HepG2 (cell line): Measurements from ENCODE around the gene SLC6A6. TPM values are rescaled to one million over a fixed set of nuclear protein-coding genes. Genes with fewer than 3 reads are reported as not detected.

Source experiments
- ATAC-seq: fragments of 200-7000 bp; cut with Tn5 transposase; 3 replicates; pipeline ENCODE4 v1.9.1; 2020; ENCODE audit warnings: mild to moderate bottlenecking, moderate library complexity
- BruUV-seq: library from RNA; stranded (reverse); fragments of 400-500 nt; replicated peaks from 2 replicates; lab custom pipeline; 2021; lab: Mats Ljungman, UMichigan
- CTCF ChIA-PET: fragments of 300-600 bp; formaldehyde crosslinking; extraction: SDS; loops from one replicate; lab custom pipeline; 2021; ENCODE audit warnings: low total read pairs, inconsistent platforms, low intra/inter-chr PET ratio; lab: Yijun Ruan, JAX
- POLR2A ChIA-PET: fragments of 350-600 bp; sonication (Branson Sonifier 250); formaldehyde crosslinking; loops from one replicate; lab custom pipeline; 2020; ENCODE audit warnings: antibody characterized with exemption, inconsistent platforms; lab: Yijun Ruan, JAX
- DNase-seq: peaks from one replicate; pipeline ENCODE4 v3.0.0-alpha.2; 2015; ENCODE audit warnings: low spot score
- FAIRE-seq: peaks from 3 replicates; lab custom pipeline; 2011; peaks lifted over from hg19 to GRCh38; lab: Jason Lieb, UNC
- H2AFZ ChIP-seq: one replicate; pipeline ENCODE4 v1.6.1; 2011; ENCODE audit warnings: low read length, inconsistent platforms
- H3K27ac ChIP-seq: fragments of 300-600 bp; 3 replicates; pipeline ENCODE4 v1.8.0; 2011; ENCODE audit warnings: mixed run types, mild to moderate bottlenecking, mixed read lengths, low read length, inconsistent platforms; ENCODE audit not compliant: insufficient read depth; ENCODE audit errors: extremely low read length
- H3K27me3 ChIP-seq, 2 experiments: fragments of 200-600 bp in 1 of 2; 2 replicates in 1 of 2; 3 replicates in 1 of 2; pipeline versions ENCODE4 v1.6.0 to v1.8.0; 2011; ENCODE audit warnings: low read length in 2 of 2, mild to moderate bottlenecking in 2 of 2, moderate library complexity in 2 of 2, inconsistent platforms in 1 of 2; ENCODE audit not compliant: insufficient read depth in 2 of 2, control insufficient read depth in 1 of 2
- H3K36me3 ChIP-seq, 2 experiments: fragments of 200-600 bp in 1 of 2; replicated peaks in 1 of 2; 2 replicates in 1 of 2; 3 replicates in 1 of 2; pipeline versions ENCODE4 v1.5.1 to v1.8.0; 2011; ENCODE audit warnings: low read length in 2 of 2, inconsistent platforms in 1 of 2; ENCODE audit not compliant: insufficient read depth in 2 of 2, control insufficient read depth in 1 of 2
- H3K4me1 ChIP-seq: 2 replicates; pipeline ENCODE4 v1.5.1; 2012; ENCODE audit warnings: low read length, inconsistent platforms; ENCODE audit not compliant: insufficient read depth
- H3K4me2 ChIP-seq: 2 replicates; pipeline ENCODE4 v1.6.0; 2011; ENCODE audit warnings: low read depth, low read length, inconsistent platforms
- H3K4me3 ChIP-seq, 3 experiments: fragments of 200-600 bp in 1 of 3; sonication (generic), shearing (Covaris generic) in 1 of 3; replicated peaks in 1 of 3; 2 replicates each; pipeline ENCODE4 v1.5.1; 2011 to 2016; ENCODE audit warnings: low read length in 3 of 3, inconsistent platforms in 2 of 3, low read depth in 2 of 3, mild to moderate bottlenecking in 2 of 3, control low read depth in 1 of 3, mixed read lengths in 1 of 3; ENCODE audit not compliant: insufficient read depth in 1 of 3
- H3K79me2 ChIP-seq: one replicate; pipeline ENCODE4 v1.6.1; 2011; ENCODE audit warnings: low read length, inconsistent platforms; ENCODE audit not compliant: insufficient read depth
- H3K9ac ChIP-seq: 2 replicates; pipeline ENCODE4 v1.6.0; 2011; ENCODE audit warnings: mild to moderate bottlenecking, low read depth, low read length, inconsistent platforms; ENCODE audit not compliant: insufficient read depth
- H3K9me3 ChIP-seq: 2 replicates; pipeline ENCODE4 v1.5.1; 2012; ENCODE audit warnings: mild to moderate bottlenecking, low read length
- H4K20me1 ChIP-seq: 2 replicates; pipeline ENCODE4 v1.6.0; 2011; ENCODE audit warnings: inconsistent platforms, mild to moderate bottlenecking, low read length, moderate library complexity; ENCODE audit not compliant: insufficient read depth
- CCDC6 ChIP-seq: sonication (generic); formaldehyde crosslinking; IDR thresholded peaks from 2 replicates; pipeline ENCODE4 v1.8.1; 2022; ENCODE audit warnings: mild to moderate bottlenecking, missing genetic modification reagents, moderate library complexity
- CREB1 ChIP-seq, 2 experiments: fragments of 450-650 bp in 1 of 2; IDR thresholded peaks; 2 replicates each; pipeline ENCODE4 v1.6.1; 2016 to 2017; ENCODE audit warnings: control low read depth in 1 of 2, mild to moderate bottlenecking in 1 of 2, missing compliant biosample characterization in 1 of 2, missing genetic modification characterization in 1 of 2
- SAFB2 ChIP-seq: sonication (generic); formaldehyde crosslinking; IDR thresholded peaks from 2 replicates; pipeline ENCODE4 v1.5.1; 2020; ENCODE audit warnings: missing genetic modification reagents, low read depth, mild to moderate bottlenecking, borderline replicate concordance
- SALL1 ChIP-seq: sonication (generic); formaldehyde crosslinking; IDR thresholded peaks from 2 replicates; pipeline ENCODE4 v1.8.0; 2022; ENCODE audit warnings: mild to moderate bottlenecking, missing genetic modification reagents
- SIN3B ChIP-seq: fragments of 150-350 bp; IDR thresholded peaks from 2 replicates; pipeline ENCODE4 v1.6.1; 2014; ENCODE audit warnings: low read length
- WGBS: methylation state at CpG from one replicate; pipeline ENCODE4 v1.1.6; 2017; ENCODE audit warnings: low lambda C conversion rate; 5-methylcytosine and 5-hydroxymethylcytosine counted together
- in situ Hi-C: cut with HindIII; loops from 2 replicates; pipeline ENCODE4 v1.10.0; 2017; ENCODE audit warnings: low pct_unique_long_range_greater_than_20kb; ENCODE audit not compliant: extremely low pct_ligation_motif_present
- intact Hi-C: fragments of 100-400 bp; cut with micrococcal nuclease; formaldehyde crosslinking; loops from one replicate; pipeline ENCODE4 v1.10.0; 2022; ENCODE audit not compliant: unreplicated experiment
- polyA plus RNA-seq, 8 experiments: library from polyadenylated mRNA; depleted of rRNA in 3 of 8; stranded (reverse) in 7 of 8; unstranded in 1 of 8; fragments of >200 nt; fragmentation: Illumina TruSeq in 4 of 8; extraction: Trizol in 4 of 8; gene quantifications; 2 replicates each; pipeline versions ENCODE4 v1.2.1 to v1.2.3, GENCODE V29; 2011 to 2016; ENCODE audit warnings: low read depth in 4 of 8, missing spikeins in 1 of 8, mixed read lengths in 1 of 8; ENCODE audit not compliant: insufficient read depth in 1 of 8
- total RNA-seq, 5 experiments: library from RNA; depleted of rRNA; stranded (reverse); fragments of >200 nt; fragmentation: Illumina TruSeq; extraction: Trizol; gene quantifications; 2 replicates each; pipeline ENCODE4 v1.2.3, GENCODE V29; 2016; ENCODE audit warnings: low read depth in 1 of 5
- TF ChIP-seq, protein P1 (sequence below): sonication (generic); formaldehyde crosslinking; IDR thresholded peaks from 2 replicates; pipeline ENCODE4 v1.5.1; 2020; ENCODE audit warnings: missing genetic modification reagents, mild to moderate bottlenecking, borderline replicate concordance
- TF ChIP-seq, protein P2 (sequence below): sonication (generic); formaldehyde crosslinking; IDR thresholded peaks from 2 replicates; pipeline ENCODE4 v1.4.0; 2020; ENCODE audit warnings: missing genetic modification reagents, borderline replicate concordance
- TF ChIP-seq, protein P3 (sequence below): IDR thresholded peaks from 2 replicates; pipeline ENCODE4 v1.6.1; 2016; ENCODE audit warnings: mild to moderate bottlenecking

SLC6A6 gene
- total and polyA plus RNA-seq, 2 of the 13 experiments (the other 11 are each of a cell fraction or from before 2014, with no cell fraction given) = 14.1 to 20.7 TPM

DNA sequence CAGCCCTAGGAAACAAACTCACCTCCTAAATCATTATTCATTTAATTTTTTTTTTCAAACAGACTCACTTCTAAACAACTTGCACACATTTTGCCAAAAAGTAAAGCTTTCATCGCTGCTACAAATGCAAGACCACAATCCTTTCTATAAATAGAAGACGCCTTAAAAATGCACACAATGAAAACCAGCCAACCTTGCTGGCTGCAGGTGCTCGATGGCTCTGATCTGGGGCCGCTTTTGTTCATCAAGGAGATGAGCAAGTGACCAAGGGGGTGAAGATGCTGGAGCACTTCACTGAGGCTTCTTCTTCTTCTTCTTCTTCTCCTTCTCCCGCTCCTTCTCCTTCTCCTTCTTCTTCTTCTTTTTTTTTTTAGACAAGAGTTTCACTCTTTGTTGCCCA lies 12.7 kb upstream of the SLC6A6 start:
- intact Hi-C loops (no loop called here), in situ Hi-C loops (no loop called here)

More for the DNA sequence above, 12.7 kb upstream of the SLC6A6 start:
- peaks cover 5 to 31% of the 10 kb centered on the region in 2 experiments for H3K27me3 ChIP-seq
- TF ChIP-seq SIN3B (no peak), SAFB2 (CRISPR knock-in tag) (no peak), CCDC6 (CRISPR knock-in tag) (no peak), CREB1 (IDR thresholded peaks at IDR 0.05) (no peak), CREB1 (CRISPR knock-in tag; IDR thresholded peaks at IDR 0.05) (no peak), SALL1 (CRISPR knock-in tag) (no peak)
- TF ChIP-seq, protein P1, sequence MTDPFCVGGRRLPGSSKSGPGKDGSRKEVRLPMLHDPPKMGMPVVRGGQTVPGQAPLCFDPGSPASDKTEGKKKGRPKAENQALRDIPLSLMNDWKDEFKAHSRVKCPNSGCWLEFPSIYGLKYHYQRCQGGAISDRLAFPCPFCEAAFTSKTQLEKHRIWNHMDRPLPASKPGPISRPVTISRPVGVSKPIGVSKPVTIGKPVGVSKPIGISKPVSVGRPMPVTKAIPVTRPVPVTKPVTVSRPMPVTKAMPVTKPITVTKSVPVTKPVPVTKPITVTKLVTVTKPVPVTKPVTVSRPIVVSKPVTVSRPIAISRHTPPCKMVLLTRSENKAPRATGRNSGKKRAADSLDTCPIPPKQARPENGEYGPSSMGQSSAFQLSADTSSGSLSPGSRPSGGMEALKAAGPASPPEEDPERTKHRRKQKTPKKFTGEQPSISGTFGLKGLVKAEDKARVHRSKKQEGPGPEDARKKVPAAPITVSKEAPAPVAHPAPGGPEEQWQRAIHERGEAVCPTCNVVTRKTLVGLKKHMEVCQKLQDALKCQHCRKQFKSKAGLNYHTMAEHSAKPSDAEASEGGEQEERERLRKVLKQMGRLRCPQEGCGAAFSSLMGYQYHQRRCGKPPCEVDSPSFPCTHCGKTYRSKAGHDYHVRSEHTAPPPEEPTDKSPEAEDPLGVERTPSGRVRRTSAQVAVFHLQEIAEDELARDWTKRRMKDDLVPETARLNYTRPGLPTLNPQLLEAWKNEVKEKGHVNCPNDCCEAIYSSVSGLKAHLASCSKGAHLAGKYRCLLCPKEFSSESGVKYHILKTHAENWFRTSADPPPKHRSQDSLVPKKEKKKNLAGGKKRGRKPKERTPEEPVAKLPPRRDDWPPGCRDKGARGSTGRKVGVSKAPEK = no peak
- TF ChIP-seq, protein P2, sequence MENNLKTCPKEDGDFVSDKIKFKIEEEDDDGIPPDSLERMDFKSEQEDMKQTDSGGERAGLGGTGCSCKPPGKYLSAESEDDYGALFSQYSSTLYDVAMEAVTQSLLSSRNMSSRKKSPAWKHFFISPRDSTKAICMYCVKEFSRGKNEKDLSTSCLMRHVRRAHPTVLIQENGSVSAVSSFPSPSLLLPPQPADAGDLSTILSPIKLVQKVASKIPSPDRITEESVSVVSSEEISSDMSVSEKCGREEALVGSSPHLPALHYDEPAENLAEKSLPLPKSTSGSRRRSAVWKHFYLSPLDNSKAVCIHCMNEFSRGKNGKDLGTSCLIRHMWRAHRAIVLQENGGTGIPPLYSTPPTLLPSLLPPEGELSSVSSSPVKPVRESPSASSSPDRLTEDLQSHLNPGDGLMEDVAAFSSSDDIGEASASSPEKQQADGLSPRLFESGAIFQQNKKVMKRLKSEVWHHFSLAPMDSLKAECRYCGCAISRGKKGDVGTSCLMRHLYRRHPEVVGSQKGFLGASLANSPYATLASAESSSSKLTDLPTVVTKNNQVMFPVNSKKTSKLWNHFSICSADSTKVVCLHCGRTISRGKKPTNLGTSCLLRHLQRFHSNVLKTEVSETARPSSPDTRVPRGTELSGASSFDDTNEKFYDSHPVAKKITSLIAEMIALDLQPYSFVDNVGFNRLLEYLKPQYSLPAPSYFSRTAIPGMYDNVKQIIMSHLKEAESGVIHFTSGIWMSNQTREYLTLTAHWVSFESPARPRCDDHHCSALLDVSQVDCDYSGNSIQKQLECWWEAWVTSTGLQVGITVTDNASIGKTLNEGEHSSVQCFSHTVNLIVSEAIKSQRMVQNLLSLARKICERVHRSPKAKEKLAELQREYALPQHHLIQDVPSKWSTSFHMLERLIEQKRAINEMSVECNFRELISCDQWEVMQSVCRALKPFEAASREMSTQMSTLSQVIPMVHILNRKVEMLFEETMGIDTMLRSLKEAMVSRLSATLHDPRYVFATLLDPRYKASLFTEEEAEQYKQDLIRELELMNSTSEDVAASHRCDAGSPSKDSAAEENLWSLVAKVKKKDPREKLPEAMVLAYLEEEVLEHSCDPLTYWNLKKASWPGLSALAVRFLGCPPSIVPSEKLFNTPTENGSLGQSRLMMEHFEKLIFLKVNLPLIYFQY (CRISPR knock-in tag) = no peak
- TF ChIP-seq, protein P3, sequence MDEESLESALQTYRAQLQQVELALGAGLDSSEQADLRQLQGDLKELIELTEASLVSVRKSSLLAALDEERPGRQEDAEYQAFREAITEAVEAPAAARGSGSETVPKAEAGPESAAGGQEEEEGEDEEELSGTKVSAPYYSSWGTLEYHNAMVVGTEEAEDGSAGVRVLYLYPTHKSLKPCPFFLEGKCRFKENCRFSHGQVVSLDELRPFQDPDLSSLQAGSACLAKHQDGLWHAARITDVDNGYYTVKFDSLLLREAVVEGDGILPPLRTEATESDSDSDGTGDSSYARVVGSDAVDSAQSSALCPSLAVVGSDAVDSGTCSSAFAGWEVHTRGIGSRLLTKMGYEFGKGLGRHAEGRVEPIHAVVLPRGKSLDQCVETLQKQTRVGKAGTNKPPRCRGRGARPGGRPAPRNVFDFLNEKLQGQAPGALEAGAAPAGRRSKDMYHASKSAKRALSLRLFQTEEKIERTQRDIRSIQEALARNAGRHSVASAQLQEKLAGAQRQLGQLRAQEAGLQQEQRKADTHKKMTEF = no peak
- TF ChIP-seq, all 625 proteins: peak for 0
- ChIA-PET POLR2A (no interaction called here), CTCF (no interaction called here)
- H3K36me3 ChIP-seq = no peaks in the 10 kb centered on the region
- no peak overlapping the region for H3K27ac ChIP-seq
- H3K4me3 ChIP-seq = no peak overlapping the region
- H3K9ac ChIP-seq = no peak overlapping the region
- no peaks in the 10 kb centered on the region for H4K20me1 ChIP-seq
- ATAC-seq = no peak
- 32% methylated on average over 5 of the region's 5 CpGs for WGBS
- FAIRE-seq = no peak
- no peaks in the 10 kb centered on the region for H3K79me2 ChIP-seq
- no peak overlapping the region for H2AFZ ChIP-seq
- H3K4me1 ChIP-seq = peaks cover 6% of the 10 kb centered on the region; the same call in 1 of the 2 replicates
- H3K9me3 ChIP-seq = no peaks in the 10 kb centered on the region
- DNase-seq = no peak
- H3K4me2 ChIP-seq = no peak overlapping the region
- no TSS peak for BruUV-seq
